T-helper 2 cell treated with Interferon-gamma antibody and Interleukin-4, amounts not matched to agents 5 μg/mL and 100 μg/mL, for 36 hours (primary cell): ENCODE data around the gene FAAP24.
"Not testable (repeated sequence)": the region's sequence is repeated elsewhere in the genome, so short reads cannot be mapped to it uniquely, and the experiment has no call there.

Source experiments
- DNase-seq: peaks from one replicate; pipeline ENCODE4 v3.0.0; 2021; ENCODE audit warnings: low spot score
- H3K27ac Mint-ChIP-seq: one replicate; pipeline ENCODE4 v1.8.0; 2021; ENCODE audit warnings: mild to moderate bottlenecking, mixed read lengths
- H3K27me3 Mint-ChIP-seq: one replicate; pipeline ENCODE4 v1.8.0; 2021; ENCODE audit warnings: low read depth, mixed read lengths
- H3K36me3 Mint-ChIP-seq: one replicate; pipeline ENCODE4 v1.8.0; 2021; ENCODE audit warnings: low read depth, mixed read lengths
- H3K4me1 Mint-ChIP-seq: one replicate; pipeline ENCODE4 v1.8.0; 2021; ENCODE audit warnings: low read depth, mixed read lengths
- H3K4me3 Mint-ChIP-seq: one replicate; pipeline ENCODE4 v1.8.0; 2022; ENCODE audit warnings: mild to moderate bottlenecking, moderate library complexity, mixed read lengths
- H3K9me3 Mint-ChIP-seq: one replicate; pipeline ENCODE4 v1.8.0; 2021; ENCODE audit warnings: mixed read lengths

Gene FAAP24, protein sequence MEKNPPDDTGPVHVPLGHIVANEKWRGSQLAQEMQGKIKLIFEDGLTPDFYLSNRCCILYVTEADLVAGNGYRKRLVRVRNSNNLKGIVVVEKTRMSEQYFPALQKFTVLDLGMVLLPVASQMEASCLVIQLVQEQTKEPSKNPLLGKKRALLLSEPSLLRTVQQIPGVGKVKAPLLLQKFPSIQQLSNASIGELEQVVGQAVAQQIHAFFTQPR

DNA sequence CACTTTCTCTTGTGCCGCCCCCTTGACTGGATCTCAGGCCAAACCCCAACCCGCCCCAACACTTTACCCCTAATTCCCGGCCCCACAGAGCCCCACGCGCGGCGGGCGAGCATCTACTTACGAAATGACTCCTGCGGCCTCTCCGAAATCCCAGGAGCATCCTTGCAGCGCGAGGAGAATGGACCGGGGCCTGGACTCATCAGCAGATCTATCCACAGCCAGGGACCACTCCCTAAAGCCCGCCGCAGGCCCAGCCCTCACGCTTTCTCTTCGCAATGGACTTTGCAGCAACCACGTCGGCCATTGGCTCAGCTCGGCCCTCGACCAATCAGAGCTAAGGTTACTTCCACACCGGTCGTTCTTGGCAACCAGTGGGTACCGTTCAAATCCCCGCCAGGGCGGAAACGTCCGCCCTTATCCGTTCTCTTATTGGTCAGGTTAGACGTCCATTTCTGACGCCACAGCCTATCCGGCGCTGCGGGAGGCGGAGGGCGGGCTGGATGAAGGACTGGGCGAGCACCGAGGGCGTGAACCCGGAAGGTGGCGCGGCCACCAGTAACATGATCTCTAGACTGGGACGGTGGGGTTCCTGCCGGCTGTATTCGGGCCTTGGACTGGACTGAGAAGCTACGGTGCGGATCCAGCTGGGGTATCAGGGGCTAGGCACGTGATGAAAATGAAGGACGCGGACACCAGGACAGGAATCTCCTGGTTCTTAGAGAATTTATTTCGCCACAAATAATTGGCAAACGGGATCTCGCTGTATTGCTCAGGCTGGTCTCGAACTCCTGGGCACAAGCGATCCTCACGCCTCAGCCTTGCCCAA lies at the start of gene FAAP24, which contains the start of gene CEP89:
Gene FAAP24, plus strand, starts transcription at position 528 of the 826 bp plus-strand sequence. CDS start 955 bp downstream, outside the sequence.
Gene CEP89, minus strand, starts transcription at position 244 of the 826 bp plus-strand sequence. Its CDS starts 84 bp downstream, at position 160.
- Mint-ChIP-seq H3K27ac (peak within 1 kb of the TSS; percentile 90), H3K36me3 (peaks cover 21% of the 10 kb centered on the region), H3K4me3 (peak within 1 kb of the TSS; percentile 98), H3K9me3 (no peaks in the 10 kb centered on the region), H3K4me1 (peaks cover 10% of the 10 kb centered on the region), H3K27me3 (no peaks in the 10 kb centered on the region)
- peak; percentile 98 for DNase-seq

- H3K27me3 Mint-ChIP-seq = no peaks in the 10 kb centered on the region
- H3K36me3 Mint-ChIP-seq = peaks cover 20% of the 10 kb centered on the region
- no peak for DNase-seq
- H3K4me1 Mint-ChIP-seq = peaks cover 2% of the 10 kb centered on the region
- H3K4me3 Mint-ChIP-seq = no peak overlapping the region
- H3K27ac Mint-ChIP-seq = no peak overlapping the region
- H3K9me3 Mint-ChIP-seq = peaks cover 8% of the 10 kb centered on the region
Measured at GRCh38 chr19:32924200-32924599, 47.8 kb upstream of the FAAP24 start.

GRCh38 chr19:32928806-32929205 lies 43.2 kb upstream of the FAAP24 start:
- Mint-ChIP-seq H3K27ac (no peak overlapping the region), H3K27me3 (no peaks in the 10 kb centered on the region), H3K4me3 (no peak overlapping the region), H3K36me3 (peaks cover 24% of the 10 kb centered on the region), H3K9me3 (peaks cover 8% of the 10 kb centered on the region), H3K4me1 (no peaks in the 10 kb centered on the region)
- no peak for DNase-seq

- Mint-ChIP-seq H3K27ac (no peak overlapping the region), H3K27me3 (no peaks in the 10 kb centered on the region), H3K36me3 (peaks cover 19% of the 10 kb centered on the region), H3K9me3 (peaks cover 8% of the 10 kb centered on the region), H3K4me1 (no peaks in the 10 kb centered on the region), H3K4me3 (no peak overlapping the region)
- DNase-seq = no peak
Measured at GRCh38 chr19:32930567-32930966, 41.5 kb upstream of the FAAP24 start.

DNA sequence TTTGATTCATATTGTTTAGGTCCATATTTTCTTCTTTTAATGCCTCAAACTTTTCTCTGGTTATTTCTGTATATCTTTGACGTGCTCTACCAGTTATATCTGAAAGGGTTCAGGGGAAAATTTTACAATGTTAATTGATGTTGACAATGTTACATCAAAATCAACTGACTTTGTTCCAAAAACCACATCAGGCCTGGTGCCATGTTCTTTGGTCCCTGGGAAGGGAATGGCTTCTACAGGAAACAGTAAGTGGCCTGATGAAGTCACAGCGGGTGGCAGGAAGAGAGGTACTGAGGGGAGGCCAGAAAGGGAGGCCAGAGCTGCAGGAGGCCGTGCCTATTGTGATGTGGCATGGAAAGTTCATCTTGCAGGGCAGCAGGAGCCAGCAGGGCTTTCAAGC lies 38.5 kb upstream of the FAAP24 start:
- Mint-ChIP-seq H3K9me3 (peaks cover 3% of the 10 kb centered on the region), H3K27ac (no peak overlapping the region), H3K4me3 (no peak overlapping the region), H3K27me3 (no peaks in the 10 kb centered on the region), H3K36me3 (peaks cover 12% of the 10 kb centered on the region), H3K4me1 (no peaks in the 10 kb centered on the region)
- no peak for DNase-seq

DNA sequence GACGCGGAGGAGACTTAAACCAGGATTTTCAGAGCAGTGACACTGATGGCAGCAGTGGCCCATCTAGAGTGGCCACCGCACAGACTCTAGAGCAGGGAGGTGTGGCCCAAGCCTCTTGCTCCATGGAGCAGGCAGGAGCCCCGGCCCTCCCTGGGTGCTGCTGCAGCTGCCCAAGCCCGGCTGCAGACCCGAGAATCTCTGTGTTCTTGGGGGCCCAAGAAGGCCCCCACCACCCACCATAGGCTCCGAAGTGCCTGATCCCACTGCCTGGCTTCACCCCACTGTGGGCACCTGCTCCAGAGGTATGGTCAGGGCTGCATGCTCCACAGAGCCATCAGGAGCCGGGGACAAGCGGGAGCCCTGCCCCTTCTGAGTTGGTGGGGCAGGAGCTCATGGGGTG lies 36.4 kb upstream of the FAAP24 start:
- Mint-ChIP-seq H3K4me3 (no peak overlapping the region), H3K4me1 (no peaks in the 10 kb centered on the region), H3K27me3 (no peaks in the 10 kb centered on the region), H3K36me3 (no peaks in the 10 kb centered on the region), H3K9me3 (no peaks in the 10 kb centered on the region), H3K27ac (no peak overlapping the region)
- DNase-seq = no peak

DNA sequence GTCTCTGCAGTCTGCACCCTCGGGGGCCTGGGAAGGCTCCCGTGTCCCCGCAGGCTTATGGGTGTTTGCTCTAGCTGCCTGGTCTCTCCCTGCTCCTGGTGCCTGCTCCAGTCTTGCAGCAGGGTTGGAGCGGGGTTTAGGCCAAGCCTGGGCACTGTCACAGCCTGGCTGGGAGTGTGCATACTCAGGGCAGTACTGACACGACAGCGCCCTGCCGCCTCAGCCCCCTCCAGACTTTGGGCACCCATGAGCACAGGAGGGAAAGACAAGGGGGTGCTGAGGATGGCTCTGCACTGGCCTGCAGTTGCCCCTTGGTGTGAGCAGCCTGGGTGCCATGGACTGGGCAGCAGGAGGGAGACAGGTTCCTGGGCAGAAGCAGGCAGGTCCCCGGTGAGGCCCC lies 36.0 kb upstream of the FAAP24 start:
- no peaks in the 10 kb centered on the region for H3K36me3 Mint-ChIP-seq
- H3K27ac Mint-ChIP-seq = no peak overlapping the region
- no peaks in the 10 kb centered on the region for H3K27me3 Mint-ChIP-seq
- no peaks in the 10 kb centered on the region for H3K4me1 Mint-ChIP-seq
- H3K4me3 Mint-ChIP-seq = no peak overlapping the region
- no peak for DNase-seq
- H3K9me3 Mint-ChIP-seq = no peaks in the 10 kb centered on the region

- not testable (repeated sequence) for H3K4me1 Mint-ChIP-seq, DNase-seq, H3K36me3 Mint-ChIP-seq, H3K27ac Mint-ChIP-seq, H3K4me3 Mint-ChIP-seq, H3K27me3 Mint-ChIP-seq, H3K9me3 Mint-ChIP-seq
Measured at GRCh38 chr19:32941273-32941672, 30.8 kb upstream of the FAAP24 start.

- H3K9me3 Mint-ChIP-seq = no peaks in the 10 kb centered on the region
- peaks cover 16% of the 10 kb centered on the region for H3K36me3 Mint-ChIP-seq
- no peak for DNase-seq
- H3K4me3 Mint-ChIP-seq = no peak overlapping the region
- no peak overlapping the region for H3K27ac Mint-ChIP-seq
- no peaks in the 10 kb centered on the region for H3K4me1 Mint-ChIP-seq
- H3K27me3 Mint-ChIP-seq = no peaks in the 10 kb centered on the region
Measured at GRCh38 chr19:32945260-32945659, 26.8 kb upstream of the FAAP24 start.

GRCh38 chr19:32966750-32967149 lies 5.3 kb upstream of the FAAP24 start:
- Mint-ChIP-seq H3K27ac (no peak overlapping the region), H3K4me3 (no peak overlapping the region), H3K9me3 (no peaks in the 10 kb centered on the region), H3K4me1 (peaks cover 7% of the 10 kb centered on the region), H3K36me3 (peaks cover 18% of the 10 kb centered on the region), H3K27me3 (no peaks in the 10 kb centered on the region)
- no peak for DNase-seq

DNA sequence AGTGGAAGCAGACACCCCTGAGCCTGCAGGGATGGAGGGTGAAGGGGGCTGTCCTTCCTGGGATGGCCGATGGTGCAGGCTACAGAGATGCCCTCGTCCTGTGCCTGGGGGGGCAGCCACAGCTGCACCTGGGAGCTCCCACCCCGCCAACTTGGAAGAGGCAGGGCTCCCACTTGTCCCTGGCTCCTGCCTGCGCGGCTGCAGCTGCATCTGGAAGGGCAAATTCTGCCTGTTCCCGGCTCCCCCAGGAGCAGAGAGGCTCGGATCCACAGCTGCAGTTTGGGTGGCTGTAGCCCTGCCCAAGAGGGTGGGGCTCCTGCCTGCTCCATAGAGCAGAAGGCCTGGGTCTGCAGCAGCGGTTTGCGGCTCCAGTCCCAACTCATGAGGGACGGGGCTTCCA lies 2.5 kb upstream of the FAAP24 start:
- H3K27me3 Mint-ChIP-seq = no peaks in the 10 kb centered on the region
- peaks cover 7% of the 10 kb centered on the region for H3K4me1 Mint-ChIP-seq
- H3K9me3 Mint-ChIP-seq = no peaks in the 10 kb centered on the region
- H3K27ac Mint-ChIP-seq = no peak overlapping the region
- H3K4me3 Mint-ChIP-seq = no peak overlapping the region
- peaks cover 10% of the 10 kb centered on the region for H3K36me3 Mint-ChIP-seq
- DNase-seq = no peak

DNA sequence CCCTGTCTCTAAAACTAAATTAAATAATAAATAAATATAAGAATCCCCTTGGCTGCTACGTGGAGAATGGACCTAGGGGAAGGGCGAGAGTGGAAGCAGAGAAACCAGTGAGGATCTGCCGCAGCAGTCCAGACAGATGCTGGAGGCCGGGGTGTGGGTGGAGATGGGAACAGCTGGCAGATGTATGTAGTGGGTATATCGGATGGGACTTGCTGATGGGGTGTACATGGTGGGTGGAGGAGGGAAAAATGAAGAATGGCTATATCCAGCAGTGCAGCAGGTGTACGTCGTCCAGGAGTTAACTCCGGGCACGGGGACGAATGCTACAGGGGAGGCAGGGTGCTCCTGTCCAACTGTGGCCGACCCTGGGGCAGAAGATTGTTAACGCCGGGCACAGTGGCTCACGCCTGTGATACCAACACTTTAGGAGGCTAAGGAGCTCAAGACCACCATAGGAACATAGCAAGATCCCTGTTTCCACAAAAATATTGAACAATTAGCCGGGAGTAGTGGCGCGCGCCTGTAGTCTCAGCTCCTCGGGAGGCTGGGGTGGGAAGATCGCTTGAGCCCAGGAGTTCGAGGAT lies 938 bp upstream of the FAAP24 start:
- Mint-ChIP-seq H3K4me1 (peaks cover 7% of the 10 kb centered on the region), H3K4me3 (peak overlapping the region; percentile 98), H3K27me3 (no peaks in the 10 kb centered on the region), H3K27ac (peak overlapping the region; percentile 77), H3K9me3 (no peaks in the 10 kb centered on the region), H3K36me3 (peaks cover 16% of the 10 kb centered on the region)
- no peak for DNase-seq

GRCh38 chr19:32976223-32976805 lies 4.3 kb downstream of the FAAP24 start:
- H3K27me3 Mint-ChIP-seq = no peaks in the 10 kb centered on the region
- no peak overlapping the region for H3K4me3 Mint-ChIP-seq
- no peak overlapping the region for H3K27ac Mint-ChIP-seq
- peaks cover 14% of the 10 kb centered on the region for H3K36me3 Mint-ChIP-seq
- peaks cover 4% of the 10 kb centered on the region for H3K4me1 Mint-ChIP-seq
- peak; percentile 34 for DNase-seq
- H3K9me3 Mint-ChIP-seq = no peaks in the 10 kb centered on the region

GRCh38 chr19:32977280-32977679 lies 5.2 kb downstream of the FAAP24 start:
- DNase-seq = no peak
- no peak overlapping the region for H3K27ac Mint-ChIP-seq
- H3K4me3 Mint-ChIP-seq = no peak overlapping the region
- peaks cover 4% of the 10 kb centered on the region for H3K4me1 Mint-ChIP-seq
- peaks cover 11% of the 10 kb centered on the region for H3K36me3 Mint-ChIP-seq
- no peaks in the 10 kb centered on the region for H3K27me3 Mint-ChIP-seq
- no peaks in the 10 kb centered on the region for H3K9me3 Mint-ChIP-seq
